ENCODE results near the gene SLC6A13. TPM values are rescaled to one million over a fixed set of nuclear protein-coding genes. Genes with fewer than 3 reads are reported as not detected.
A peak's percentile ranks its signal among the peaks of the same experiment; 100 is the strongest.

Gene SLC6A13
- total and polyA plus RNA-seq, 2 of the 8 experiments (the other 6 are each of a cell fraction or from before 2014, with no cell fraction given), result 0.03 TPM; not detected in 1

DNA sequence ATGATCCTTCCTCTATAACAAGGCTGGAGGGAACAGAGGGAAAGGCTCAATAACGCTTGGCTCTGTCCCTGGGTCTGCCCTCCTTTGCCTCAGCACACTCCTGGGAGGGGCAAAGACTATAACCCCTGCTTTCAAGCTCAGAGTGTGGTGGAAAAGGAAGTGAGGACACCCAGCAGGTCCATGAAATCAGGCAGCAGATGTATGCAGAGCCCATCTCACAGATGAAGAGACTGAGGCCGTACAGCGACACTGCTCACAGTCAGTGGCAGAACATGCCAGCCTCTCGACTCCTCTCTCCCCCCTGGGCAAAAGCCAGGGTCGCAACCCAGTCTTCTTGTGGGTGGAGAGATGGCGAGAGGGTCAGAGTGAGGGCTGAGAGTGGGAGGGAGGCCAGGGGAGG is 88.5 kb downstream of the SLC6A13 start:
- Histone ChIP-seq H4K91ac (replicated peaks; ENCODE audit: insufficient read length, low read length) (no peak overlapping the region), H3K23ac (ENCODE audit: insufficient read length) (no peak overlapping the region), H3K9me3 (ENCODE audit: insufficient read depth in 2 of 2, low read depth in 1 of 2, low read length in 1 of 2) (no peaks in the 10 kb centered on the region), H3K79me2 (ENCODE audit: control insufficient read depth in 1 of 2, insufficient read depth in 2 of 2, low read length in 2 of 2) (no peaks in the 10 kb centered on the region), H3K4me3 (ENCODE audit: extremely low read depth in 1 of 4, insufficient read depth in 2 of 4, low read depth in 3 of 4, low read length in 4 of 4) (no peak overlapping the region), H2AFZ (ENCODE audit: low read length) (no peak overlapping the region), H3K36me3 (ENCODE audit: control insufficient read depth in 2 of 4, insufficient read depth in 4 of 4, low read length in 3 of 4) (no peaks in the 10 kb centered on the region), H2BK15ac (ENCODE audit: low read length) (no peak overlapping the region), H3K4me1 (replicated peaks in 1 of 4; ENCODE audit: control insufficient read depth in 3 of 4, insufficient read depth in 4 of 4, low read length in 3 of 4) (peaks cover 0 to 26% (median 19%) of the 10 kb centered on the region in 4 experiments; a peak in 6 of 7 replicates), H3K18ac (ENCODE audit: extremely low read depth, low read length) (no peak overlapping the region), H2BK12ac (ENCODE audit: low read depth, low read length) (0 out of 2 replicates have a peak overlapping the region, but pooled peaks have one; percentile 11), H2BK20ac (ENCODE audit: low read length) (no peak overlapping the region), H3K27me3 (replicated peaks in 1 of 4; ENCODE audit: control insufficient read depth in 3 of 4, extremely low read depth in 1 of 4, insufficient read depth in 3 of 4, low read length in 3 of 4) (peaks cover 0 to 2% (median under 1%) of the 10 kb centered on the region in 4 experiments; a peak in 2 of 7 replicates), H4K5ac (ENCODE audit: insufficient read length, low read depth, low read length) (no peak overlapping the region), H3K4ac (replicated peaks; ENCODE audit: insufficient read length, low read depth, low read length) (no peak overlapping the region), H3K27ac (ENCODE audit: low read depth, low read length) (no peak overlapping the region), H3K9ac (replicated peaks in 1 of 4; ENCODE audit: extremely low read depth in 1 of 4, low read depth in 3 of 4, low read length in 3 of 4) (no peak overlapping the region), H4K8ac (ENCODE audit: extremely low read depth, insufficient read depth, low read length) (no peak overlapping the region), H4K20me1 (replicated peaks in 1 of 2; ENCODE audit: control insufficient read depth in 1 of 2, insufficient read depth in 2 of 2, low read length in 2 of 2) (no peaks in the 10 kb centered on the region), H3K23me2 (ENCODE audit: low read depth, low read length) (no peaks in the 10 kb centered on the region), H2BK120ac (replicated peaks; ENCODE audit: low read depth, low read length) (no peak overlapping the region), H2AK5ac (ENCODE audit: low read depth, low read length) (0 out of 2 replicates have a peak overlapping the region, but pooled peaks have one; percentile 2), H3K14ac (ENCODE audit: insufficient read length) (no peak overlapping the region), H2BK5ac (ENCODE audit: low read depth, low read length) (no peak overlapping the region), H3K79me1 (ENCODE audit: low read depth, low read length) (no peaks in the 10 kb centered on the region), H3K56ac (replicated peaks; ENCODE audit: insufficient read length, low read depth, low read length) (no peak overlapping the region), H3K4me2 (ENCODE audit: insufficient read depth in 1 of 2, low read depth in 2 of 2, low read length in 2 of 2) (no peak overlapping the region)
- FAIRE-seq, result no peak
- WGBS, 2 experiments (ENCODE audit: extremely low coverage in 1 of 2, insufficient coverage in 1 of 2, insufficient read length in 1 of 2, insufficient replicate concordance in 2 of 2, low coverage in 1 of 2, low lambda C conversion rate in 2 of 2, missing lambda C conversion rate in 1 of 2), result 90% methylated on average over 6 of the region's 6 CpGs; no CpG with 5 or more reads in 1 of the 2 experiments
- no peak for TF ChIP-seq POU5F1 (IDR thresholded peaks at IDR 0.05; ENCODE audit: low read depth, low read length)
- TF ChIP-seq RFX5 (IDR thresholded peaks at IDR 0.05; ENCODE audit: borderline replicate concordance, low read depth, low read length), result no peak
- no peak for TF ChIP-seq GTF2F1 (IDR thresholded peaks at IDR 0.05; ENCODE audit: borderline replicate concordance, low read depth, low read length)
- ChIA-PET CTCF (ENCODE audit: partially characterized antibody) (interaction anchor here (1.1 to 6.6 kb wide), 3 partner anchors 13 to 37 kb away, joined by 4 to 63 read pairs (median 51); no protein-coding TSS in a partner anchor), POLR2A (ENCODE audit: partially characterized antibody) (interaction anchor here (1.3 to 1.7 kb wide), 2 partner anchors 12 to 13 kb away, joined by 4 read pairs; no protein-coding TSS in a partner anchor)
- DNase-seq (ENCODE audit: low read depth in 1 of 2, low spot score in 2 of 2), result no peak
